GM18505 (cell line): ENCODE data around the gene METTL2B.

Source experiments
- ATAC-seq: cut with Tn5 transposase; IDR thresholded peaks from one replicate; pipeline ENCODE4 v1.9.1; 2021; ENCODE audit not compliant: unreplicated experiment
- POLR2A ChIP-seq: IDR thresholded peaks from 4 replicates; pipeline ENCODE4 v1.6.1; 2011; ENCODE audit warnings: borderline replicate concordance; ENCODE audit not compliant: insufficient read depth, insufficient read length; ENCODE audit errors: extremely low read depth

Gene METTL2B

DNA sequence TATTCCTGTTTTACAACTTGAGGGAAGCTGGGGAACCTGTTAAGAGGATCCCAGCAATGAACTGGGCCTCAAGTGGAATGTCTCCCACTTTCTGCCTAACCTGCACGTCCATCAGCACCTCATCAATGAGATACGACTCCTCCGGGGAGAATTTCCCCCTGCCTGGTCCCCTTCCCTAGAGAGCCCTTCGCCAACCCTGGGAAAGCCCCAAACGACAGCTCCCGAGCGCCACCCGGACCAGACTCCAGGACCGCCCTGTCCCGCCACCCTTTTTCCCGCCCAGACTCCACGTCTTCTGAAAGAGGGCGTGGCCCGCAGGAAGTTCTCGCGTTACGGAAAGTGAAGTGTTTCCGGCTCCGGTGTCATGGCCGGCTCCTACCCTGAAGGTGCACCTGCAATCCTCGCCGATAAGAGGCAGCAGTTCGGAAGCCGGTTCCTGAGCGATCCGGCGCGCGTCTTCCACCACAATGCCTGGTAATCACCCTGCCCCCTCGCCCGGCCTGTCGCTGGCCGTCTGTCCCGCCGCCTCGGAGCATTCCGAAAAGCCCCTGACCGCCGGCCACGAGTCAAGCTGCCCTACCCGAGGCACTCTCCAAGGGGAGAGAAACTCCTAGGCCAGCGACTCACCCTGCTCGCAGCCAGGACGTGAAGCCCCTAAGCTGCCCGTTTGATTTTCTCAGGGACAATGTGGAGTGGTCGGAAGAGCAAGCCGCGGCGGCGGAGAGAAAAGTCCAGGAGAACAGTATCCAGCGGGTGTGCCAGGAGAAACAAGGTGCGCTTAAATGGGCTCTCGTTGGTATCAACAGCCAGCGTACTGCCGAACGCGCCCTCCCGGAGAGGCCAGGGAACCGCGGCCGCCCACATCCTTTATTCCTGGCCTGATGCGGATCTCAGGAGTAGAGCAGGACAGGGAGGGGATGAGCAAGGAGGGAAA lies at the start of gene METTL2B:
Gene METTL2B (plus strand): TSS at position 347 of the 934 bp plus-strand sequence. CDS start 18 bp downstream, at position 365.
- peak; percentile 95 for ATAC-seq
- peak; percentile 65 for TF ChIP-seq POLR2A

DNA sequence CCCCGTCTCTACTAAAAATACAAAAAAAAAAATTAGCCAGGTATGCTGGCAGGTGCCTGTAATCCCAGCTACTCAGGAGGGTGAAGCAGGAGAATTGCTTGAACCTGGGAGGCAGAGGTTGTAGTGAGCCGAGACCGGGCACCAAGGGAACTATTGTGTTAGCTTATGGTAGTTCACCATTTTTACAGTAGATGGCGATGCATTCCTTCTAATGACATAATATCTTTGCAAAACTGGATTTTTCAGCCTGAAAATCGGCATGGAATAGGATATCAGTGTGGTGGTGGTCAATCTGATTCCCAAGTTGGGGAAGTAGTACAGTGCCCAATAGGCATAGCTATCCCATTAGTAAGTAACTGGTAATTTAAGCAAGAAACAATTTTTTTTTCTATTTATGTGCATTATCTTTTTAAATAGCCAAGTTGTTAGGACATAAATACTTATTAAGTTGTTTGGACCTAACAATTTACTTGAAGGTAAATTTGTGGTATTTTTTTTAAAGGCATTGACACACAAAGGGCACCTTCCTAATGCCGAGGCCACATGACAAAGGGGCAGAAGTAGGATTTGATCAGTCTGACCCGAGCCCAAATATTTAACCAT lies 49.2 kb upstream of the METTL2B start:
- TF ChIP-seq POLR2A, result no peak
- ATAC-seq, result no peak

GRCh38 chr7:128430207-128430606 lies 46.3 kb upstream of the METTL2B start:
- no peak for TF ChIP-seq POLR2A
- ATAC-seq, result no peak

DNA sequence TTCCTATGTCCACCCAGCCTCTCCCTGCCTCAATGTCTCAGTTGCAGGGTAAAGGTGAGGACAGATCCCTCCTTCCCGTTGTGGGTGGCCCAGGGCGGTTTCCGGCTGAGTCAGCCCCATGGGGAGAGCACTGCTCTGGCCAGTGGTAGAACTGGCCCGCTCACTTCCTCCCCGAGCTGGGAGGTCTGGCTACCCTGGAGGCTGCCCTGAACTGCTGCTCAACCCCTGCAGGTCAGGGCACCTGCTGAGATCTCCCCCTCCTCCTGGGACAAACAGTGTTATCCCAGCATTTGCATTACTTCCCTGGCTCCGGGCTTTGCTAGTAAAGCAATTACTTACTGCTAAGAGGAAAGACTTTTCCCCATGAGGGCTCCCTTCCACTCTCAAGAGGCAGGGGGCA lies 45.3 kb upstream of the METTL2B start:
- ATAC-seq, result no peak
- TF ChIP-seq POLR2A, result no peak

- ATAC-seq, result no peak
- TF ChIP-seq POLR2A, result no peak
Measured at GRCh38 chr7:128431754-128432153, 44.8 kb upstream of the METTL2B start.

- ATAC-seq, result no peak
- no peak for TF ChIP-seq POLR2A
Measured at GRCh38 chr7:128434413-128435326, 41.9 kb upstream of the METTL2B start.

DNA sequence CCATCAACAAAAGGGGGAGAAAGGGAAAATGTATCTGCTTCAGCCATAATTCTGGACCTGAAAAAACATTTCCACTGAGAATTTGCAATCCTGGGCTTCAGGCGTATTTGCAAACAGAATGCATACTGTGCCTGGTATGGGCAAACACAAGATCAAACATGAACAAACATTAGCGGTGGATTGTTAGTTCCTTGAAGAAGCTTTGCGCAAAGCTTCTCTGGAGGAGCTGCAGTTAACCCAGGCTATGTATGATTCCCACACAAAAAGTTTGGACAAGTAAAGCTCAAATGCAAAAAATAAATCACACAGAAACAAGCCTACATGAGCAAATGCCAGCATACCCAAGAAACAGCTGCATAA lies 41.2 kb upstream of the METTL2B start:
- TF ChIP-seq POLR2A, result no peak
- ATAC-seq, result no peak

DNA sequence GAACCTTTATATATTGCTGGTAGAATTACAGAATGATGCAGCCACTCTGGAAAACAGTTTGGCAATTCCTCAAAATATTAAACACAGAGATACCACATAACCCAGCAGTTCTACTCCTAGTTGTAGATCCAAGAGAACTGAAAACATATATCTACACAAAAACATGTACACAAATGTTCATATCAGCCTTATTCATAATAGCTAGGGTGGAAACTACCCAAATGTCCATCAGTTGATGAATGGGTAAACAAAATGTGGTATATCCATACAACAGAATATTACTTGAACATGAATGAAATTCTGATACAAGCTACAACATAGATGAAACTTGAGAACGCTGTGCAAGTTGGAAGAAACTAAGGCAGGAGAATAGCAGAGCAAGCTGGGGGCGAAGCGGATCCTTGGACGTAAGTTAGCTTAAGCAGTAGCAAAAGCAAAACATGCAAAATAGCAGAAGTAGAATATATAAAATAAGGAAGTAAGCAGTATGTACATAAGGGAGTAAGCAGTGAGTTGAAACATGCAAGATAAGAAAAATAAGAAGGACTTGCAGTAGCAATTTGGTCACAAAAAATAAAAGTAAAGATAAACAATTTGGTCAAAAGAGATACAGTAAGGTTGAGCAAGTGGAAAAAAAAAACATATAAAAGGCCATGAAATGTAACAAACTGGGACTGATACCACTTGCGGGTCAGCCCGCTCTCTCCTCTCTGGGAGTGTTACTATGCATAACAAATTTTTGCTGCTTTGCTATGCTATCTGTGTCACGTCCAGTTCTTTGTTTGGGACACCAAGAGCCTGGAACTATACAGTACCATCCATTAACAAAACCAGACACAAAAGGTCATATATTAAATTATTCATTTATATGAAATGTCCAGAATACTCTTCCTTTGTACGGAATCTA lies 38.9 kb upstream of the METTL2B start:
- TF ChIP-seq POLR2A, result no peak
- peak; percentile 59 for ATAC-seq

- TF ChIP-seq POLR2A, result no peak
- no peak for ATAC-seq
Measured at GRCh38 chr7:128442356-128442755, 34.2 kb upstream of the METTL2B start.

DNA sequence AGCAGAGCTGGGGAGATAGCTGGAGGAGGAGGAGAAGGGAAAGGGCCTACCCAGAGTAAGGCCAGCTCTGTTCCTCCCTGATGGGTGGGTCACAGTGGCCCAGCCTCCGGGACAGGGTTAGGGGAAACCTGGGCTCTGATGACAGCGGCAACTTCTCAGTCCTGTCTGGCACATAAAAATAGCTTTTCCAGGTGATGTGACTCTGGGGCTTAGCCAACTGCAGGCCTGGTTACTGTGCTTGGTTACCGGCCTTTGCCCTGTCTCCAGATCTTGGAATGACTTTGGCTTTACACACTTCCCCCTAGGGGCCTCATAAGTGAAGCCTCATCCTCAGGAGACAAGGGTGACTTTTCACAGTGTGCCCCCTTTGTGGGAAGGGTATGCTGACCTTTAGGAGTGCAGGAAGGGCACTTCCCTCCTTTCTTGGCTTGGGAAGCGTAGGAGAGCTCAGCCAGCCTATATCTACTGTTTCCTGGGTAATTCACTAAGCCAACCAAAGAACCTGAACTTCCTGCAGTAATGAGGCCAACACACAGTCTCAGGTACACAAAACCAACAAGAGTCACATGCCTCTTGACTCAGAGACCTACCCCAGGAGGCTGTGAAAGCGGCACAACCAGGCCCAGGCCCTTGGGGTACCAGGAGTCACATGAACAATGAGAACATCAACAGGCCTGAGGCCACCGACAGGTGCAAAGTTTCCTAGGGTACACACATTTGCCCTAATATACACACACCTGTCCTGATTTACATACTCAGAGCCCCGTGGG lies 32.5 kb upstream of the METTL2B start:
- ATAC-seq, result no peak
- TF ChIP-seq POLR2A, result no peak

DNA sequence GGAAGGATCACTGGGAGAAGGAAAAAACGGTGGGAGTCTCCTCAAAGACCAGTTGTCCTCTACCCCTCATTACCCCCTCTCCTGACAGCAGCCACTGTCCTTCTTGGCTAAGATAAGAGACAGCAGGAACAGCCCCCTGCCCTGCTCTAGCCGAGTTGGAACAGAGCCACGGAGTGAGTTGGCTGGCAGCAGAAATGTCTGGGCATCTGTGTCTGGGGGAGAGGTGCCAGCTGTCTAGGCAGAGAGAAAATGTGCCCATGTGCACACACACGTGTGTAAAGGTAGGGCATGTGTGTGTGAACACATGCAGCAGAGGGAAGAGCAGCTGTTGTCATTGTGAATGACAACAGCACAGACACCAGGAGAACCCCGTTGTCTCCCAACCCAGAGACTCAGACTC lies 30.2 kb upstream of the METTL2B start:
- no peak for ATAC-seq
- no peak for TF ChIP-seq POLR2A

GRCh38 chr7:128447941-128448564 lies 28.5 kb upstream of the METTL2B start:
- no peak for TF ChIP-seq POLR2A

DNA sequence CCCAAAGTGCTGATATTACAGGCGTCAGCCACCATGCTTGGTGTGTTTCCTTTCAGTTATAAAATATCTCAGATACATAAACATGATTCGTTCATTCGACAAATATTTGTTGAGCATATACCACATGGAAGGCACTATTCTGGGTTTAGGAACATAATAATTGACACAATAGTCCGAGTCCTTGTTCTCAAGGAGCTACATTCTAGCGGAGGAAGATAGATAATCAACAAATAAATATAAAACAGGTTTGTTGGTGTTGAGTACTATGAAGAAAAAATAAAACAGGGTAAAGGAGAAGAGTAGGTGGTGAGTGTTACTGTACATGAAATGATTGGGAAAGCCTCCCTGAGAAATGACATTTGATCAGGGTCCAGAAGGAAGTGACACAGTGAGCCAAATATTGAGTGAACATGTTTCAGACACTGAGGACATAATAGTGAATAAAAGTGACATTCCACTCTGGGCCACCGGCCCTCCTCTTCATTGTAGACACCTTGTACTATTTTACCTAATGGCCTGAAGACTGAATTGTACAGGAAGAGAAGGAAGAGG lies 27.7 kb upstream of the METTL2B start:
- no peak for ATAC-seq
- TF ChIP-seq POLR2A, result no peak

More at GRCh38 chr7:128447941-128448564, 28.5 kb upstream of the METTL2B start:
- no peak for ATAC-seq
